NCI-H1092 (cell line): ENCODE data around the gene MXD1.

Source experiments
- DNase-seq: peaks from one replicate; lab custom pipeline; 2025; lab: John Stamatoyannopoulos, UW

Gene MXD1

GRCh38 chr2:69977906-69978482 lies 63.1 kb downstream of the MXD1 start:
- no peak for DNase-seq

- no peak for DNase-seq
Observed at GRCh38 chr2:69979902-69980807, 65.2 kb downstream of the MXD1 start.

- no peak for DNase-seq
Observed at GRCh38 chr2:69983392-69983966, 68.6 kb downstream of the MXD1 start.

GRCh38 chr2:69985216-69985615 lies 70.3 kb downstream of the MXD1 start:
- DNase-seq: no peak

GRCh38 chr2:69985688-69986087 lies 70.8 kb downstream of the MXD1 start:
- DNase-seq: no peak

GRCh38 chr2:69986691-69987090 lies 71.8 kb downstream of the MXD1 start:
- DNase-seq: no peak

- no peak for DNase-seq
Observed at GRCh38 chr2:69988086-69988635, 73.3 kb downstream of the MXD1 start.

GRCh38 chr2:69989009-69989408 lies 74.1 kb downstream of the MXD1 start:
- no peak for DNase-seq

GRCh38 chr2:69989441-69990105 lies 74.7 kb downstream of the MXD1 start:
- no peak for DNase-seq
